Upper lobe of left lung (tissue), 4 donors: Measurements from ENCODE around the gene FAM228B.
"Not testable (repeated sequence)": the region's sequence is repeated elsewhere in the genome, so short reads cannot be mapped to it uniquely, and the experiment has no call there.

ENCODE experiments used
- CTCF ChIP-seq, 6 experiments: fragments of 450-650 bp in 4 of 6; fragments of 200-600 bp in 2 of 6; sonication (generic) in 2 of 6; IDR thresholded peaks; one replicate each; pipeline ENCODE4 v1.5.1; 2016 to 2019; ENCODE audit warnings: antibody characterized with exemption in 6 of 6
- POLR2A ChIP-seq, 4 donors: fragments of 450-650 bp; IDR thresholded peaks; one replicate each; pipeline ENCODE4 v1.5.1; 2016 to 2017; ENCODE audit warnings: antibody characterized with exemption in 4 of 4, mild to moderate bottlenecking in 2 of 4

GRCh38 chr2:24095171-24095677 lies 28.0 kb upstream of the FAM228B start:
- not testable (repeated sequence) for TF ChIP-seq CTCF, POLR2A (IDR thresholded peaks at IDR 0.05)
